ENCODE results near the gene PABPN1L. TPM values are rescaled to one million over a fixed set of nuclear protein-coding genes. Genes with fewer than 3 reads are reported as not detected.

The PABPN1L gene
- total and polyA plus RNA-seq, 2 donors (not counting 1 experiment from before 2014, with no cell fraction given) = 0.21 to 0.84 TPM

DNA sequence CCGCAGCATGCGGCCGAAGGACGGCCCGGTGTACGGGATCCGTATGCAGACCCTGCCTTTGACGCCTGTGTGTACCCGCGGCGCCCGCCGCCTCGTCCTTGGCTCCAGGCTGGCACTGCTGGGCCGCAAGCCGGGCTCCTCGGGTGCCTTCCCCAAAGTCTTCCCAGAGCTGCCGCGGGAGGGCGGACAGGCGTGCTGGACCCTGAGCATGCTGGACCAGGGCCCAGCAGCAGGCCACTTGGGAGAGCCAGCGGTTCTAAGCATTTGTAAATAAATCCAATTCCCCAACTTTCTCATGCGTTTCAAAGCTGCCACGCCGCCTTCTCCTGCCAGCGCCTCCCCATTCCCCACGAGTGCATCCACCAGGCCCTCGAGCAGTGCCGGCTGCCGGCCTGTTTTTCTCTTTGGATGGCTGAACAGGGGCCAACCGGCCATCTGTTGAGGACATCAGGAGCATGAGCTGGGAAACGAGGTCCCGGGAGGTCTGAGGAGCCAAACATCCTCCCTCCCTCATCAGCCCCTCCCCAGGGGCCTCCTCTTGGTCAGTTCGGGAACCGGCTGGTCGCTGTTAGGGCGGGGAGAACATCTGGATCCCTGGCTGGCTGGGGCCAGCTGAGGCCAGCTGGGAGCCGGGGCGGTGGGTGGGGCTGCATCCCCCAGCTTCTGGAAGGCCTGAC, 20.5 kb upstream of the PABPN1L start:
- ATAC-seq (ENCODE audit: low read depth) (no peak), DNase-seq (no peak)
- ChIA-PET CTCF (no interaction called here), POLR2A (interaction anchor here (0.5 kb wide), 1 partner anchor 84 kb away, joined by 3 read pairs; no protein-coding TSS in a partner anchor)
- H3K9me3 Mint-ChIP-seq (ENCODE audit: insufficient read depth) = no peaks in the 10 kb centered on the region
- Histone ChIP-seq H3K27me3 (replicated peaks in 1 of 4; ENCODE audit: control extremely low read depth in 1 of 4, control insufficient read depth in 3 of 4, insufficient read depth in 4 of 4, low read length in 3 of 4) (no peaks in the 10 kb centered on the region), H3K4me2 (replicated peaks; ENCODE audit: low read depth, low read length, poor library complexity, severe bottlenecking) (no peak overlapping the region), H3K27ac (ENCODE audit: low read length in 2 of 2) (no peak overlapping the region), H3K9ac (ENCODE audit: low read length) (no peak overlapping the region), H3K79me2 (ENCODE audit: control insufficient read depth, insufficient read depth, low read length) (peaks cover 14% of the 10 kb centered on the region), H4K20me1 (ENCODE audit: control insufficient read depth, insufficient read depth, low read length, poor library complexity, severe bottlenecking) (peaks cover 82% of the 10 kb centered on the region), H3K36me3 (replicated peaks in 1 of 2; ENCODE audit: control extremely low read depth in 1 of 2, control insufficient read depth in 1 of 2, extremely low read depth in 1 of 2, insufficient read depth in 2 of 2, low read length in 1 of 2) (peaks cover 0 to 88% of the 10 kb centered on the region in 2 experiments), H3K9me3 (ENCODE audit: control extremely low read depth in 1 of 3, control insufficient read depth in 2 of 3, insufficient read depth in 1 of 3, low read length in 2 of 3) (peaks cover 0 to 12% (median 0%) of the 10 kb centered on the region in 3 donors), H3K4me1 (ENCODE audit: control insufficient read depth in 2 of 2, insufficient read depth in 2 of 2, low read length in 2 of 2) (peaks cover 0 to 6% of the 10 kb centered on the region in 2 donors), H3K4me3 (ENCODE audit: control extremely low read depth in 1 of 5, extremely low read depth in 1 of 5, insufficient read depth in 1 of 5, low read depth in 2 of 5, low read length in 4 of 5) (no peak overlapping the region), H2AFZ (ENCODE audit: insufficient read depth, low read depth, low read length, poor library complexity, severe bottlenecking) (no peak overlapping the region)
- no peak overlapping the region for H3K27ac Mint-ChIP-seq
- 98% methylated on average over 39 of the region's 39 CpGs for WGBS (ENCODE audit: insufficient coverage)
- TF ChIP-seq, protein P1, sequence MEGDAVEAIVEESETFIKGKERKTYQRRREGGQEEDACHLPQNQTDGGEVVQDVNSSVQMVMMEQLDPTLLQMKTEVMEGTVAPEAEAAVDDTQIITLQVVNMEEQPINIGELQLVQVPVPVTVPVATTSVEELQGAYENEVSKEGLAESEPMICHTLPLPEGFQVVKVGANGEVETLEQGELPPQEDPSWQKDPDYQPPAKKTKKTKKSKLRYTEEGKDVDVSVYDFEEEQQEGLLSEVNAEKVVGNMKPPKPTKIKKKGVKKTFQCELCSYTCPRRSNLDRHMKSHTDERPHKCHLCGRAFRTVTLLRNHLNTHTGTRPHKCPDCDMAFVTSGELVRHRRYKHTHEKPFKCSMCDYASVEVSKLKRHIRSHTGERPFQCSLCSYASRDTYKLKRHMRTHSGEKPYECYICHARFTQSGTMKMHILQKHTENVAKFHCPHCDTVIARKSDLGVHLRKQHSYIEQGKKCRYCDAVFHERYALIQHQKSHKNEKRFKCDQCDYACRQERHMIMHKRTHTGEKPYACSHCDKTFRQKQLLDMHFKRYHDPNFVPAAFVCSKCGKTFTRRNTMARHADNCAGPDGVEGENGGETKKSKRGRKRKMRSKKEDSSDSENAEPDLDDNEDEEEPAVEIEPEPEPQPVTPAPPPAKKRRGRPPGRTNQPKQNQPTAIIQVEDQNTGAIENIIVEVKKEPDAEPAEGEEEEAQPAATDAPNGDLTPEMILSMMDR (IDR thresholded peaks at IDR 0.05) = no peak
- no peak for TF ChIP-seq EZH2 (IDR thresholded peaks at IDR 0.05; ENCODE audit: borderline replicate concordance, insufficient read depth, low read depth, low read length, poor library complexity, severe bottlenecking)
- no peak overlapping the region for H3K4me3 Mint-ChIP-seq
- H3K27me3 Mint-ChIP-seq = no peaks in the 10 kb centered on the region
- peaks cover 6% of the 10 kb centered on the region for H3K4me1 Mint-ChIP-seq
- intact Hi-C loops (cut with micrococcal nuclease) = no loop called here

DNA sequence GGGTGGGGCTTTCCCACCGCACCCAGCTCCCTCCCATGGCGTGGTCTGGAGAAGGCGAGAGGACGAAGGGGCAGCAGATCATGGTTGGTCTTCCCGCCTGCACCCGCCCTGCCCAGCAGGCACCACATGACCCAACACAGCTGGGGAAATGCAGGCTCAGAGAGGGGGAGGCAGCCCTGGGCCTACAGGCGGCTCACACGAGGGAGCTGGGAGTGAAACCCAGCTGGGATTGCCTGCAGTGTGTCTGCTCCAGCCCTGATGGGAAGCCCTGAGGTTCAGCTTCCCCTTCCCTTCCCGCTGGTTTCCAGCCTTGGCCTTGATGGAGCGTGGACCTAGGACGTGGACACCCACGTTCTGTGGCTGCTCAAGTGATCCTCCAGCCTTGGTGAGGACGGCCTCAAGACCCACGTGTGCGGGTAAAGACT, 20.0 kb upstream of the PABPN1L start:
- DNase-seq = no peak
- peak overlapping the region; percentile 20 for H3K27ac Mint-ChIP-seq
- no peaks in the 10 kb centered on the region for H3K9me3 Mint-ChIP-seq (ENCODE audit: insufficient read depth)
- intact Hi-C loops (cut with micrococcal nuclease) = no loop called here
- ChIA-PET POLR2A (no interaction called here), CTCF (no interaction called here)
- no peak for ATAC-seq (ENCODE audit: low read depth)
- peaks cover 6% of the 10 kb centered on the region for H3K4me1 Mint-ChIP-seq
- 96% methylated on average over 15 of the region's 15 CpGs for WGBS (ENCODE audit: insufficient coverage)
- TF ChIP-seq EZH2 (IDR thresholded peaks at IDR 0.05; ENCODE audit: borderline replicate concordance, insufficient read depth, low read depth, low read length, poor library complexity, severe bottlenecking) = no peak
- TF ChIP-seq, protein P1 (IDR thresholded peaks at IDR 0.05) = no peak
- Histone ChIP-seq H3K27me3 (replicated peaks in 1 of 4; ENCODE audit: control extremely low read depth in 1 of 4, control insufficient read depth in 3 of 4, insufficient read depth in 4 of 4, low read length in 3 of 4) (no peaks in the 10 kb centered on the region), H2AFZ (ENCODE audit: insufficient read depth, low read depth, low read length, poor library complexity, severe bottlenecking) (no peak overlapping the region), H3K4me2 (replicated peaks; ENCODE audit: low read depth, low read length, poor library complexity, severe bottlenecking) (no peak overlapping the region), H3K27ac (ENCODE audit: low read length in 2 of 2) (no peak overlapping the region), H3K4me1 (ENCODE audit: control insufficient read depth in 2 of 2, insufficient read depth in 2 of 2, low read length in 2 of 2) (peaks cover 0 to 8% of the 10 kb centered on the region in 2 donors), H3K79me2 (ENCODE audit: control insufficient read depth, insufficient read depth, low read length) (peaks cover 14% of the 10 kb centered on the region), H4K20me1 (ENCODE audit: control insufficient read depth, insufficient read depth, low read length, poor library complexity, severe bottlenecking) (peaks cover 82% of the 10 kb centered on the region), H3K9ac (ENCODE audit: low read length) (no peak overlapping the region), H3K36me3 (replicated peaks in 1 of 2; ENCODE audit: control extremely low read depth in 1 of 2, control insufficient read depth in 1 of 2, extremely low read depth in 1 of 2, insufficient read depth in 2 of 2, low read length in 1 of 2) (peaks cover 0 to 88% of the 10 kb centered on the region in 2 experiments), H3K4me3 (ENCODE audit: control extremely low read depth in 1 of 5, extremely low read depth in 1 of 5, insufficient read depth in 1 of 5, low read depth in 2 of 5, low read length in 4 of 5) (no peak overlapping the region), H3K9me3 (ENCODE audit: control extremely low read depth in 1 of 3, control insufficient read depth in 2 of 3, insufficient read depth in 1 of 3, low read length in 2 of 3) (peaks cover 0 to 13% (median 0%) of the 10 kb centered on the region in 3 donors)
- H3K27me3 Mint-ChIP-seq = no peaks in the 10 kb centered on the region
- no peak overlapping the region for H3K4me3 Mint-ChIP-seq
